Endometrial microvascular endothelial cells (primary cell): ENCODE measurements around the gene COL6A5. TPM values are rescaled to one million over a fixed set of nuclear protein-coding genes. Genes with fewer than 3 reads are reported as not detected.
"Not testable (repeated sequence)": the region's sequence is repeated elsewhere in the genome, so short reads cannot be mapped to it uniquely, and the experiment has no call there.

Source experiments
- in situ Hi-C: cut with HindIII; loops from 2 replicates; pipeline ENCODE4 v1.10.0; 2017; ENCODE audit warnings: low sequenced_read_pairs, low pct_unique_long_range_greater_than_20kb; ENCODE audit errors: inconsistent ontology term
- total RNA-seq: library from RNA; depleted of rRNA; stranded (reverse); fragments of >200 nt; gene quantifications from one replicate; pipeline ENCODE4 v1.2.3, GENCODE V29; 2015; ENCODE audit errors: inconsistent ontology term

The COL6A5 gene, protein sequence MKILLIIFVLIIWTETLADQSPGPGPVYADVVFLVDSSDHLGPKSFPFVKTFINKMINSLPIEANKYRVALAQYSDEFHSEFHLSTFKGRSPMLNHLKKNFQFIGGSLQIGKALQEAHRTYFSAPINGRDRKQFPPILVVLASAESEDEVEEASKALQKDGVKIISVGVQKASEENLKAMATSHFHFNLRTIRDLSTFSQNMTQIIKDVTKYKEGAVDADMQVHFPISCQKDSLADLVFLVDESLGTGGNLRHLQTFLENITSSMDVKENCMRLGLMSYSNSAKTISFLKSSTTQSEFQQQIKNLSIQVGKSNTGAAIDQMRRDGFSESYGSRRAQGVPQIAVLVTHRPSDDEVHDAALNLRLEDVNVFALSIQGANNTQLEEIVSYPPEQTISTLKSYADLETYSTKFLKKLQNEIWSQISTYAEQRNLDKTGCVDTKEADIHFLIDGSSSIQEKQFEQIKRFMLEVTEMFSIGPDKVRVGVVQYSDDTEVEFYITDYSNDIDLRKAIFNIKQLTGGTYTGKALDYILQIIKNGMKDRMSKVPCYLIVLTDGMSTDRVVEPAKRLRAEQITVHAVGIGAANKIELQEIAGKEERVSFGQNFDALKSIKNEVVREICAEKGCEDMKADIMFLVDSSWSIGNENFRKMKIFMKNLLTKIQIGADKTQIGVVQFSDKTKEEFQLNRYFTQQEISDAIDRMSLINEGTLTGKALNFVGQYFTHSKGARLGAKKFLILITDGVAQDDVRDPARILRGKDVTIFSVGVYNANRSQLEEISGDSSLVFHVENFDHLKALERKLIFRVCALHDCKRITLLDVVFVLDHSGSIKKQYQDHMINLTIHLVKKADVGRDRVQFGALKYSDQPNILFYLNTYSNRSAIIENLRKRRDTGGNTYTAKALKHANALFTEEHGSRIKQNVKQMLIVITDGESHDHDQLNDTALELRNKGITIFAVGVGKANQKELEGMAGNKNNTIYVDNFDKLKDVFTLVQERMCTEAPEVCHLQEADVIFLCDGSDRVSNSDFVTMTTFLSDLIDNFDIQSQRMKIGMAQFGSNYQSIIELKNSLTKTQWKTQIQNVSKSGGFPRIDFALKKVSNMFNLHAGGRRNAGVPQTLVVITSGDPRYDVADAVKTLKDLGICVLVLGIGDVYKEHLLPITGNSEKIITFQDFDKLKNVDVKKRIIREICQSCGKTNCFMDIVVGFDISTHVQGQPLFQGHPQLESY (N-terminal part only)
- total RNA-seq = not detected

GRCh38 chr3:130345487-130346079 is at the start of gene COL6A5:
TSS of gene COL6A5 (plus strand) at chr3:130345672. CDS start at chr3:130373639, 27,967 bp downstream.
- in situ Hi-C loops = no loop called here

DNA sequence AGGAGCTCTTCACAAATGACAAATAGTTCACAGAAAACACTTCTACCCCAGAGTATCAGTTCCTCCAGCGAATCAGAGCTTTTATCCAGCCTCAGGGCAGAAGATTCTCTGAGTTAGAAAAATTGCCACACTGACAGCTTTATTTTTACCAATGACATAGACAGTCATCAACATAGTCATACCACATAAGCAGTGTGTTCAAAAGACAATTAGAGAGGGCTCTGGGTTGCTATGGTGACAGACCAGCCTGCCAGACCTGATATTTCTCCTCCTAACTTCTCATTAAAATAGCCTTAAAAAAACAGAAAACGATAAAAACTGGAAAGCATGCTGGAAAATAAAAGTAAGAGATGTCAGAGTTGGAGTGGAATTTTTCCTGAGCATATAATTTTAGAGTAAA is 45.9 kb upstream of the COL6A5 start:
- in situ Hi-C loops = no loop called here

GRCh38 chr3:130300888-130301287 is 44.6 kb upstream of the COL6A5 start:
- in situ Hi-C loops = no loop called here

GRCh38 chr3:130310109-130310508 is 35.4 kb upstream of the COL6A5 start:
- in situ Hi-C loops = no loop called here

- in situ Hi-C loops = no loop called here
Measured at GRCh38 chr3:130312374-130312773, 33.1 kb upstream of the COL6A5 start.

- in situ Hi-C loops = no loop called here
Measured at GRCh38 chr3:130316169-130316568, 29.3 kb upstream of the COL6A5 start.

- in situ Hi-C loops = no loop called here
Measured at GRCh38 chr3:130323503-130323902, 22.0 kb upstream of the COL6A5 start.

DNA sequence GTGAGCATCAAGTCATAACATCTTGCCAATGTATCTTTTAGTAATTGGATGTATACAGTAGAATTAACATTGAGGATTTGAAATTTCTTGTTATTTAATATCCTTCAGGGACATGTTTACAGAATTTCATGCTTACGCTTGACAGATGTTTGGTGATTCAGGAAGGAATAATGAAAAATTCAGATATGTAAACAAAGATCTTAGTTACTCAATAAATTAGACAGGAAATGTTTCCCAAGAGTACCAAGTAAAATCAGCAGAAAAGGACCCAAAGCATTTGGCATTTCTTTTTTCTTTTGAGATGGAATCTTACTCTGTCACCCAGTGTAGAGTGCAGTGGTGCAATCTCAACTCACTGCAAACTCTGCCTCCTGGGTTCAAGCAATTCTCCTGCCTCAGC is 4.7 kb upstream of the COL6A5 start:
- in situ Hi-C loops = no loop called here

DNA sequence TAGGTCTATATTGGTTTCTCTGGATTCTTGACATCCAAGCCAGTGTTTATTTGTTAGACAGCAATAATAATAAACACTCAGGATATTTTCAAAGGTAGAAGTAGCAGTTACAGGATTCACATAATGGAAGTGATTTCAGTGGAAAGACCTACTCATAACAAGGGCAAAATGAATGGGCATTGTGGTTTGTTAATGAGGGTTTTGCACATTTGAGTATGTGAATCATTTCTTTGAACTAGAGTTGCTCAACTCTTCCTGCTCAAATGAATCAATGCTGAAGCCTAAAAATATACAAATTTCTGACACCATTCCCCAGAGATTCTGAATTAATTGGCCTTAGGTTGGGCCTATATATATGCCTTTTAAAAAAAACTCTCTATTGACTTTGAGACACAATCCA is 4.1 kb upstream of the COL6A5 start:
- in situ Hi-C loops = no loop called here

DNA sequence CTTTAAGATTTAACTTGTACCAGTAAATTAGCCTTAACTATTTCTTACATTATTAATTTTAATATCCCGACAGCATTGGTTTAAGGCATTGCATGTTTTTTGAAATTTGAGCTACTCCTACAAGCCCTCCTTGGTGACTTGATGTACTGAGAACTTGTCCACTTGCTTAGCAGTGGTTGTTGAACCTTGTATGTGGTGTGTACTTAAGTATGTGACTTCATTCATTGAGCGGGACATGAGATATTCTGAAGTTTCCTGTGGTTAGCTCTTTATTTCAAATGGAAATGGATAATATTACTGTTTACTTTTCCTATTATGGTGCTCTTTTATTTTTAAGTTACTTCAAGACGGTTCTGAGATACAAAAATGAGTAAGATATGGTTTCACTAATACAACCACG is 3.6 kb upstream of the COL6A5 start:
- in situ Hi-C loops = no loop called here

GRCh38 chr3:130342821-130343661 is 2.4 kb upstream of the COL6A5 start:
- in situ Hi-C loops = no loop called here

DNA sequence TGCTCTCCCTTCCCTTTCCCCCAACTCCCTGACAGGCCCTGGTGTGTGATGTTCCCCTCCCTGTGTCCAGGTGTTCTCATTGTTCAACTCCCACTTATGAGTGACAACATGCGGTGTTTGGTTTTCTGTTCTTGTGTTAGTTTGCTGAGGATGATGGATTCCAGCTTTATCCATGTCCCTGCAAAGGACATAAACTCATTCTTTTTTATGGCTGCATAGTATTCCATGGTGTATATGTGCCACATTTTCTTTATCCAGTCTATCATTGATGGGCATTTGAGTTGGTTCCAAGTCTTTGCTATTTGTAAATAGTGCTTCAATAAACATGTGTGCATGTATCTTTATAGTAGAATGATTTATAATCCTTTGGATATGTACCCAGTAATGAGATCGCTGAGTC is 2.8 kb downstream of the COL6A5 start:
- in situ Hi-C loops = not testable (repeated sequence)

- in situ Hi-C loops = no loop called here
Measured at GRCh38 chr3:130354430-130354829, 9.0 kb downstream of the COL6A5 start.

DNA sequence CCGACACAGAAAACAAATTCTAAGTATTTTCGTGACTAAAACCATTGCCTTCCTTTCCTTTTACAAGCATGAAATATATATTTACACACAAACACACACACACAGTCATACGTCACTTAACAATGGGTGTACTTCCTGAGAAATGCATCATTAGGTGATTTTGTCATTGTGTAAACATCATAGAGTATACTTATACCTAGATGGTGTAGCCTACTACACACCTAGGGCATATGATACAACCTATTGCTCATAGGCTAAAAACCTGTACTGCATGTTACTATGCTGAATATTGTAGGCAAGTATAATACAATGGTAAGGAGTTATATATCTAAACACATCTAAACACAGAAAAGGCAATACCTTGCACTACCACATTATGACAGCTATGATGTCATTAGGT is 28.6 kb downstream of the COL6A5 start:
- in situ Hi-C loops = no loop called here

DNA sequence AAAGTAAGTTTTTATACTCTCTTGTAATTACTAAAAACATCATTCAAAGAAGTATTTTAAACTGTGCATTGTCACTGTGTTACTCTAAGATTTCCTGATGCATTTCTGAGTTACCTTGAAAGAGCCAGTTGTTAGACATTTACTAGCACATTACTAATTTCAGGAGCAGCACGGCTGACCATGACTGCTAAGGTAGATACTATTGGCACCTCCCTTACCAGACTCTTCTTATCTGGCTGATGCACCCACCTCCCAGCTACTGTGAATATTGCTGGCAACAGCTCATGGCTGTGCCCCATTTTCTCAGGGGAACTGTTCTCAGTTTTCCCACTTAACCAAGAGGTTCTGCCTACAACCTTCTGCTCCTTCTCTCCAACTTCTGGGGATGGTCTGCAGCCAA is 29.4 kb downstream of the COL6A5 start:
- in situ Hi-C loops = no loop called here

GRCh38 chr3:130377960-130378676 is 32.6 kb downstream of the COL6A5 start:
- in situ Hi-C loops = no loop called here

- in situ Hi-C loops = no loop called here
Measured at GRCh38 chr3:130378677-130379191, 33.3 kb downstream of the COL6A5 start.
